Measurements from ENCODE around the gene MBD5.

Gene MBD5

GRCh38 chr2:148515976-148516375 lies 495.1 kb downstream of the MBD5 start:
- no peaks in the 10 kb centered on the region for H3K9me3 ChIP-seq (ENCODE audit: insufficient read depth, low read length)
- no peaks in the 10 kb centered on the region for H3K36me3 ChIP-seq (replicated peaks; ENCODE audit: low read depth, low read length)
- no peak for TF ChIP-seq EZH2phosphoT487 (IDR thresholded peaks at IDR 0.05; ENCODE audit: low read depth)
- TF ChIP-seq, protein P1, sequence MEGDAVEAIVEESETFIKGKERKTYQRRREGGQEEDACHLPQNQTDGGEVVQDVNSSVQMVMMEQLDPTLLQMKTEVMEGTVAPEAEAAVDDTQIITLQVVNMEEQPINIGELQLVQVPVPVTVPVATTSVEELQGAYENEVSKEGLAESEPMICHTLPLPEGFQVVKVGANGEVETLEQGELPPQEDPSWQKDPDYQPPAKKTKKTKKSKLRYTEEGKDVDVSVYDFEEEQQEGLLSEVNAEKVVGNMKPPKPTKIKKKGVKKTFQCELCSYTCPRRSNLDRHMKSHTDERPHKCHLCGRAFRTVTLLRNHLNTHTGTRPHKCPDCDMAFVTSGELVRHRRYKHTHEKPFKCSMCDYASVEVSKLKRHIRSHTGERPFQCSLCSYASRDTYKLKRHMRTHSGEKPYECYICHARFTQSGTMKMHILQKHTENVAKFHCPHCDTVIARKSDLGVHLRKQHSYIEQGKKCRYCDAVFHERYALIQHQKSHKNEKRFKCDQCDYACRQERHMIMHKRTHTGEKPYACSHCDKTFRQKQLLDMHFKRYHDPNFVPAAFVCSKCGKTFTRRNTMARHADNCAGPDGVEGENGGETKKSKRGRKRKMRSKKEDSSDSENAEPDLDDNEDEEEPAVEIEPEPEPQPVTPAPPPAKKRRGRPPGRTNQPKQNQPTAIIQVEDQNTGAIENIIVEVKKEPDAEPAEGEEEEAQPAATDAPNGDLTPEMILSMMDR (IDR thresholded peaks at IDR 0.05; ENCODE audit: low read depth, low read length) = no peak
- no peaks in the 10 kb centered on the region for H3K27me3 ChIP-seq (ENCODE audit: low read depth, low read length)
- H3K4me1 ChIP-seq (ENCODE audit: low read length) = no peaks in the 10 kb centered on the region
- no peak overlapping the region for H3K4me3 ChIP-seq (ENCODE audit: low read length)
- no peaks in the 10 kb centered on the region for H4K20me1 ChIP-seq (ENCODE audit: insufficient read depth, low read length)
- no peaks in the 10 kb centered on the region for H3K79me2 ChIP-seq (ENCODE audit: low read length)
- no peak overlapping the region for H3K27ac ChIP-seq (ENCODE audit: low read length)
- H2AFZ ChIP-seq (ENCODE audit: low read depth, low read length) = no peak overlapping the region
- H3K4me2 ChIP-seq (ENCODE audit: low read length) = no peak overlapping the region
- H3K9ac ChIP-seq (ENCODE audit: low read length) = no peak overlapping the region

DNA sequence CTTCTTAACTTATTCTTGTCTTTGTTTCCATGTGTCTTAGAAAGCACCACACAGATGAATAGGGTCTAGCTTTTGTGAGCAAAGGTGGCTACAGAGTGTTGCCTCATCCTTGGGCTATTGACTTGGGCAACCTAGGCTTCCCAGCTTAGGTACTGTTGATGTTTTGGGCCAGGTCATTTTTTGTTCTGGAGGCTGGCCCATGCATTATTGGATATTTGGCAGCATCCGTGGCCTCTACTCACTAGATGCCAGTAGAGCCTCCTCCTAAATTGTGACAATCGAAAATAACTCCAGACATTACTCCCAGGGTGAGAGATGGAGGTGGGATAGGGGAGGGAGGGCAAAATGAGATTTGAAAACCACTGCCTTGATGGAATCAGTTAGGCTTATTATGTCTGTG lies 496.4 kb downstream of the MBD5 start:
- no peaks in the 10 kb centered on the region for H3K27me3 ChIP-seq (ENCODE audit: low read depth, low read length)
- no peaks in the 10 kb centered on the region for H4K20me1 ChIP-seq (ENCODE audit: insufficient read depth, low read length)
- no peaks in the 10 kb centered on the region for H3K36me3 ChIP-seq (replicated peaks; ENCODE audit: low read depth, low read length)
- H3K4me3 ChIP-seq (ENCODE audit: low read length) = no peak overlapping the region
- no peak overlapping the region for H3K9ac ChIP-seq (ENCODE audit: low read length)
- no peaks in the 10 kb centered on the region for H3K79me2 ChIP-seq (ENCODE audit: low read length)
- H3K4me2 ChIP-seq (ENCODE audit: low read length) = no peak overlapping the region
- no peaks in the 10 kb centered on the region for H3K9me3 ChIP-seq (ENCODE audit: insufficient read depth, low read length)
- no peak overlapping the region for H2AFZ ChIP-seq (ENCODE audit: low read depth, low read length)
- no peaks in the 10 kb centered on the region for H3K4me1 ChIP-seq (ENCODE audit: low read length)
- no peak for TF ChIP-seq EZH2phosphoT487 (IDR thresholded peaks at IDR 0.05; ENCODE audit: low read depth)
- TF ChIP-seq, protein P1 (IDR thresholded peaks at IDR 0.05; ENCODE audit: low read depth, low read length) = no peak
- no peak overlapping the region for H3K27ac ChIP-seq (ENCODE audit: low read length)

GRCh38 chr2:148517822-148518221 lies 496.9 kb downstream of the MBD5 start:
- H4K20me1 ChIP-seq (ENCODE audit: insufficient read depth, low read length) = no peaks in the 10 kb centered on the region

DNA sequence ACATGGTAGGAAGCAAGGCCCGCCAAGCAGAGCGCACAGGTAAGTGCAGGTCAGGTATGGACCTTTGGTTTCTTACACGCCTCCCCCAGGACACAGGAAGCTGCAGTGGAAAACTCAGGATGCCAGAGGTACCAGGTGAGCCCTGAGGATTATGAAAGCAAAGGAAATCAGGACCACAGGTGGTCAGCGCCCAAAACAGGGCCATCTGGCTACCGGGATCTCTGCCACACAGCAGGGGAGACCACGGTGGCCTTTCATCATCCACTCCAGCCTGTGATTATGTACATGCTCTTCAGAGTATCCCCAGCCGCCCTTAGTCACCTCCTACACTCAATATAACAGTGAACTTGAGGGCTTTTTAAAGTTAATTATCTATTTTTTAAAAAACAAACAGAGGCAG lies 498.1 kb downstream of the MBD5 start:
- H3K4me2 ChIP-seq (ENCODE audit: low read length) = no peak overlapping the region
- H3K9ac ChIP-seq (ENCODE audit: low read length) = no peak overlapping the region
- H3K4me3 ChIP-seq (ENCODE audit: low read length) = no peak overlapping the region
- H3K79me2 ChIP-seq (ENCODE audit: low read length) = no peaks in the 10 kb centered on the region
- H4K20me1 ChIP-seq (ENCODE audit: insufficient read depth, low read length) = no peaks in the 10 kb centered on the region
- no peaks in the 10 kb centered on the region for H3K36me3 ChIP-seq (replicated peaks; ENCODE audit: low read depth, low read length)
- H3K9me3 ChIP-seq (ENCODE audit: insufficient read depth, low read length) = no peaks in the 10 kb centered on the region
- H3K27me3 ChIP-seq (ENCODE audit: low read depth, low read length) = no peaks in the 10 kb centered on the region
- H2AFZ ChIP-seq (ENCODE audit: low read depth, low read length) = no peak overlapping the region
- TF ChIP-seq, protein P1 (IDR thresholded peaks at IDR 0.05; ENCODE audit: low read depth, low read length) = no peak
- no peak for TF ChIP-seq EZH2phosphoT487 (IDR thresholded peaks at IDR 0.05; ENCODE audit: low read depth)
- no peak overlapping the region for H3K27ac ChIP-seq (ENCODE audit: low read length)
- H3K4me1 ChIP-seq (ENCODE audit: low read length) = no peaks in the 10 kb centered on the region

More at GRCh38 chr2:148517822-148518221, 496.9 kb downstream of the MBD5 start:
- Histone ChIP-seq H3K4me3 (ENCODE audit: low read length) (no peak overlapping the region), H3K36me3 (replicated peaks; ENCODE audit: low read depth, low read length) (no peaks in the 10 kb centered on the region), H2AFZ (ENCODE audit: low read depth, low read length) (no peak overlapping the region), H3K4me1 (ENCODE audit: low read length) (no peaks in the 10 kb centered on the region), H3K79me2 (ENCODE audit: low read length) (no peaks in the 10 kb centered on the region), H3K4me2 (ENCODE audit: low read length) (no peak overlapping the region), H3K9ac (ENCODE audit: low read length) (no peak overlapping the region), H3K9me3 (ENCODE audit: insufficient read depth, low read length) (no peaks in the 10 kb centered on the region), H3K27me3 (ENCODE audit: low read depth, low read length) (no peaks in the 10 kb centered on the region), H3K27ac (ENCODE audit: low read length) (no peak overlapping the region)
- TF ChIP-seq, protein P1 (IDR thresholded peaks at IDR 0.05; ENCODE audit: low read depth, low read length) = no peak
- TF ChIP-seq EZH2phosphoT487 (IDR thresholded peaks at IDR 0.05; ENCODE audit: low read depth) = no peak

Data from OCI-LY3 (cell line).